Fibroblast of lung (primary cell): ENCODE results near the gene ARHGAP42.

Experiments
- CTCF ChIP-seq, 2 donors: IDR thresholded peaks in 1 of 2; conservative IDR thresholded peaks in 1 of 2; 1 replicate in 1 of 2; 2 replicates in 1 of 2; pipeline ENCODE4 v1.5.1; 2011 to 2012; ENCODE audit warnings: low read length in 2 of 2, control low read depth in 1 of 2, inconsistent platforms in 1 of 2, low read depth in 1 of 2, mild to moderate bottlenecking in 1 of 2
- EZH2 ChIP-seq: IDR thresholded peaks from 2 replicates; pipeline ENCODE4 v1.5.1; 2012; ENCODE audit warnings: low read length, control low read depth, mild to moderate bottlenecking; ENCODE audit errors: missing control alignments

- no peak for TF ChIP-seq CTCF (conservative IDR thresholded peaks at IDR 0.05 in 1 of 2, IDR thresholded peaks at IDR 0.05 in 1 of 2; ENCODE audit: low read depth in 1 of 2, low read length in 2 of 2)
- TF ChIP-seq EZH2, result no peak
Observed at GRCh38 chr11:100637706-100638105, 49.4 kb upstream of the ARHGAP42 start.
